Ovary (tissue), 3 donors: Measurements from ENCODE around the gene SWT1.

Experiments used
- CTCF ChIP-seq, 3 donors: fragments of 450-650 bp in 2 of 3; fragments of 200-600 bp in 1 of 3; IDR thresholded peaks; one replicate each; pipeline versions ENCODE4 v1.5.1 to v1.8.0; 2016 to 2022; ENCODE audit warnings: antibody characterized with exemption in 3 of 3, mild to moderate bottlenecking in 1 of 3
- EP300 ChIP-seq: sonication (generic); formaldehyde crosslinking; IDR thresholded peaks from one replicate; pipeline ENCODE4 v1.6.1; 2017; ENCODE audit warnings: antibody characterized with exemption
- POLR2A ChIP-seq: fragments of 450-650 bp; IDR thresholded peaks from one replicate; pipeline ENCODE4 v1.6.1; 2017; ENCODE audit warnings: antibody characterized with exemption, mild to moderate bottlenecking, moderate library complexity
- donor health status: DM: no; HTN: no; CAD: no.

GRCh38 chr1:185292237-185292636 lies 135.3 kb downstream of the SWT1 start:
- TF ChIP-seq CTCF (IDR thresholded peaks at IDR 0.05) (no peak), POLR2A (no peak), EP300 (no peak)
